Right kidney (tissue), 9 donors: Measurements from ENCODE around the gene TCIRG1.
A peak's percentile ranks its signal among the peaks of the same experiment; 100 is the strongest.
"Not testable (repeated sequence)": the region's sequence is repeated elsewhere in the genome, so short reads cannot be mapped to it uniquely, and the experiment has no call there.

Experiments
- DNase-seq: peaks from one replicate; pipeline ENCODE4 v3.0.0-alpha.2; 2016
- long read RNA-seq, 8 donors: transcript quantifications; one replicate each; lab custom pipeline, GENCODE V29; 2026

The TCIRG1 gene
- long read RNA-seq, donor 1, partial matches to known transcripts = 0 of 1 reads
- long read RNA-seq, donor 1, other reads (novel, unspliced or antisense) = 0 of 1 reads
- long read RNA-seq, donor 2, partial matches to known transcripts = 0 of 1 reads
- long read RNA-seq, donor 2, other reads (novel, unspliced or antisense) = 0 of 1 reads
- long read RNA-seq, donor 3 = 0 reads
- long read RNA-seq, donor 4, partial matches to known transcripts = 0 of 3 reads
- long read RNA-seq, donor 4, other reads (novel, unspliced or antisense) = 0 of 3 reads
- long read RNA-seq, donor 5, partial matches to known transcripts = 0 of 9 reads
- long read RNA-seq, donor 5, other reads (novel, unspliced or antisense) = 9 of 9 reads
- long read RNA-seq, donor 6, partial matches to known transcripts = 0 of 1 reads
- long read RNA-seq, donor 6, other reads (novel, unspliced or antisense) = 0 of 1 reads
- long read RNA-seq, donor 7, partial matches to known transcripts = 0 of 2 reads
- long read RNA-seq, donor 7, other reads (novel, unspliced or antisense) = 0 of 2 reads
- long read RNA-seq, donor 8, partial matches to known transcripts = 0 of 1 reads
- long read RNA-seq, donor 8, other reads (novel, unspliced or antisense) = 0 of 1 reads

GRCh38 chr11:68038718-68039525 lies at the start of gene TCIRG1:
TCIRG1 (plus strand) TSS chr11:68039025; CDS start chr11:68041272, 2,247 bp downstream.
- DNase-seq = peak; percentile 75

GRCh38 chr11:67990546-67991346 lies 48.1 kb upstream of the TCIRG1 start:
- DNase-seq = peak; percentile 55

GRCh38 chr11:67991347-67992121 lies 47.3 kb upstream of the TCIRG1 start:
- not testable (repeated sequence) for DNase-seq

GRCh38 chr11:67993821-67994220 lies 45.0 kb upstream of the TCIRG1 start:
- DNase-seq = peak; percentile 47

- DNase-seq = not testable (repeated sequence)
Observed at GRCh38 chr11:67994387-67994786, 44.4 kb upstream of the TCIRG1 start.

- DNase-seq = not testable (repeated sequence)
Observed at GRCh38 chr11:67995129-67995528, 43.7 kb upstream of the TCIRG1 start.

- not testable (repeated sequence) for DNase-seq
Observed at GRCh38 chr11:67995579-67995978, 43.2 kb upstream of the TCIRG1 start.

- DNase-seq = no peak
Observed at GRCh38 chr11:67996051-67996450, 42.8 kb upstream of the TCIRG1 start.

GRCh38 chr11:67996622-67997474 lies 42.0 kb upstream of the TCIRG1 start:
- peak; percentile 64 for DNase-seq

GRCh38 chr11:67997475-67997921 lies 41.3 kb upstream of the TCIRG1 start:
- DNase-seq = no peak

- no peak for DNase-seq
Observed at GRCh38 chr11:67998150-67999045, 40.4 kb upstream of the TCIRG1 start.

- DNase-seq = no peak
Observed at GRCh38 chr11:67999201-67999629, 39.6 kb upstream of the TCIRG1 start.

- no peak for DNase-seq
Observed at GRCh38 chr11:67999704-68000103, 39.1 kb upstream of the TCIRG1 start.

GRCh38 chr11:68002575-68002937 lies 36.3 kb upstream of the TCIRG1 start:
- DNase-seq = no peak

GRCh38 chr11:68002938-68003845 lies 35.6 kb upstream of the TCIRG1 start:
- peak; percentile 43 for DNase-seq

- DNase-seq = peak; percentile 70
Observed at GRCh38 chr11:68003846-68004550, 34.8 kb upstream of the TCIRG1 start, which contains the start of gene UNC93B1. UNC93B1 (minus strand) TSS chr11:68004097; CDS start chr11:68004043, 54 bp downstream.
